Measurements from ENCODE around the gene DDX4.
A peak's percentile ranks its signal among the peaks of the same experiment; 100 is the strongest.

Gene DDX4

DNA sequence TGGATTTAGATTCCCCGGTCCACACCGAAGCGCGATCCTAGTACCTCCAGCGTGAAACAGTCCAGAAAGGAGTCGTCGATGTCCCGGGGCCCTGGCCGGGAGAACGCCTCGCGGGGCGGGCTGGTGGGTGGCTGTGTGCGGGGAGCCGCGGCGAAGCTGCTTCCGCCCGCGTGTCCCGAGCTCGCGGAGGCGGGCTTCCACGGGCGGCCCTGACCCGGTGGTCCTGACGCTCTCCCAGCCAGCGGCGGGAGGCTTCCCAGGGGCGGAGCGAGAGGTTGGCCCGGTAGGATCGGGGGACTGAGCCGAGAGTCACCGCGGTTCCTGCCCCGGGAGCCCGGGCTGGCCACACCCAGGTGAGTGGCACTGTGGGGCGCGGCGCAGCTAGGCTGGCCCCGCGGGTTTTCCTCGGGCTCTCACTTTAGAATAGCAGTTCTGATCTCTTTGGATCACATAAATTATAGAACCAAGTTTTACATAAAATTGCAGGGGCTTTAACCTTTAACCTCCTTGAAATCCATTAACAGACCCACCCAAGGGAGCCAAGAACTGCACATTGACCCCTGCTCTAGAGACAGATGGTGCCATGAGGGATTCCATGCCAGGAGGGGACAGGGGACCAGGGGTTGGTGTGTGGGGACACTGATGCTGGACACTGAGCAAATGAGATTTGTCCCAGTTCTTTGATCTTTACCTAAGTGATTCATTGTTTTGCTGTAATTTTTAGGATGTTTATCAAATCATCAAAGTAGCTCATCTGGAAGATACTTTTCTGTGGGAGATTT lies 84.1 kb downstream of the DDX4 start:
- no peak for DNase-seq (ENCODE audit: low spot score)

DNA sequence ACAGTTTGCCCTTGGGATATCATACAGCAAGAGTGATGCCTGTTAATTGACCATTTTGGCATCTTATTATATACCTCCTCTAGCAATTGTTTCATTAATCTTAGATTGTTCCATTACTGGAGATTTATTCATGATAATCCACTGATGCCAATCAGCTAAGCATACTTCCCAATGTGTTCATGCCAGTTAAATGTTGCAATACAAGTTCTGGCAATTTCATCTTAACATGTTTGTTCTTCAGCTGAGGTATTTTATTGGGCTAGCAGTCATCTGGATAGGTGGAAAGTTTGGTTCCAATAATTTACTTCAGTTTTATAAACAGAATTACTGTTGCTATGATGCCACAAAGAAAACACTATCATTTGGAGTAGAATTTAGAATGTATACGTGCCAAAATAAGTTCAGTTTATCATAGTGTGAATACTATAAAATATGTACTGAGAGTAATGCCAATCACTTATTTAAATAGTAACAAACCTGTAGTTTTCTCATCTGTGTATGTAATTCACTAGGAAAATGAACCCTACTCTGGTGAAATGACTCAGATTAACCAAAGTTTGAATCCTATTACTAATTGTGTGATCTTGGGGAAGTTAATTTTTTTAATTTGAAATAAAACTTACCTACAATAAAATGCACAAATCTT lies 85.4 kb downstream of the DDX4 start:
- no peak for DNase-seq (ENCODE audit: low spot score)

- DNase-seq (ENCODE audit: low spot score), result no peak
These were observed 92.1 kb downstream of the DDX4 start for GRCh38 chr5:55829956-55830355.

GRCh38 chr5:55832446-55832845 lies 94.6 kb downstream of the DDX4 start:
- DNase-seq (ENCODE audit: low spot score), result no peak

DNA sequence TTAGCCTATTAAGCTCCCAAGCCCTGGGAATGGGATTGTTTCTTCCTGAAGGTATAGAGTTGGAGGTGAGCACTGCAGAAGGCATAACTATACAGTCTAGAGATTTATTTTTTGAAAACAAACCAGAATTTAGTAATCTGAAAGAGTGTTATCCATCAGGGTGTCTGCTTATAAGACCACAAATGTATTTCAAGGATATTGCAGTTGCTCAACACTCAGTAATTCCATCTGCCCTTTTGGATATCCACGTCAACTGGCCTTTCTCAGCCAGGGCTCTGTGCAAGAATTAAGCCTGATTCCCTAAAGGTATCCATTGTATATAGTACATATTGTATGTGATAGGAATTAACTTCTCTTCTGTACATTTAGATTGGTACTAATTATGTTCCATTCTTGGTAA lies 98.3 kb downstream of the DDX4 start:
- DNase-seq (ENCODE audit: low spot score), result no peak

DNA sequence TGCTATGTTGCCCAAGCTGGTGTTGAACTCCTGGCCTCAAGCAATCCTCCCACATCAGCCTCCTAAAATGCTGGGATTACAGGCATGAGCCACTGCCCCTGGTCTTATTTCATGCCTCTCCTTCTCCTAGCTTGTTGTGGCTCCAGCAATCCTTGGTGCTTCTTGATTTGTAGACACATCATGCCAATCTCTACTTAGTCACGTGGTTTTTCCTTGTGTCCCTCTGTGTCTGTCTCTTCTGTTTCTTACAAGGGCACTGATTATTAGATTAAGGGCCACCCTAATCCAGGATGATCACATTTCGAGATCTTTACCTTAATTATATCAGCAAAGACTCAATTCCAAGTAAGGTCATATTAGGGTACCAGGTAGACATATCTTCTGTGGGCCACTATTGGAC lies 104.1 kb downstream of the DDX4 start:
- DNase-seq (ENCODE audit: low spot score), result no peak

- no peak for DNase-seq (ENCODE audit: low spot score)
These were observed 110.0 kb downstream of the DDX4 start for GRCh38 chr5:55847837-55848236.

GRCh38 chr5:55848783-55849182 lies 110.9 kb downstream of the DDX4 start:
- DNase-seq (ENCODE audit: low spot score), result no peak

DNA sequence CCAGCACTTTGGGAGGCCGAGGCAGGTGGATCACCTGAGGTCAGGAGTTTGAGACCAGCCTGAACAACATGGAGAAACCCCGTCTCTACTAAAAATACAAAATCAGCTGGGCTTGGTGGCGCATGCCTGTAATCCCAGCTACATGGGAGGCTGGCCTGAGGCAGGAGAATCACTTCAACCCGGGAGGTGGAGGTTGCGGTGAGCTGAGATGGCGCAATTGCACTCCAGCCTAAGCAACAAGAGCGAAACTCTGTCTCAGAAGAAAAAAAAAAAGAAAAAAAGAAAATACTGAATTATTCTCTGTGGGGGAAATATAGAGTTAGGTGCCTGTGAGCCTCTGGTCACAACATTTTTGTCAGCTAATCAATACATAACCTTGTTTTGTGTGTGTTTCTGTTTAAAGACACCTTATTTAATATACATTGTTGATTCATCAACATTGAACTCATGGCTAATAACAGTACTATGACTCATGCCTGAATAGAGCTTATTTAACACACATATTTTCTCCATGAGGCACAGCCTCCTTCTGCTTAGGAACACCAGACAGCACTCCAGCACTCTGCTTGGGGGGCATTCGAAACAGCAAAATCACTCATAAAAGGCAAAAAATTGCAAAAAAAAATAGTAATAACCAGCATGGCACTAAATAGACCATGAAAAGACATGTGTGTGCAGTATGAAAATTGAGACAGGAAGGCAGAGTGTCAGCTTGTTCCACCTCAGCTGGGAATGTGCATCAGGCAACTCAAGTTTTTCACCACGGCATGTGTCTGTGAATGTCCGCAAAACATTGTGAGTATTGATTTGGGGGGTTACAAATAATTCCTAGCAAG lies 113.2 kb downstream of the DDX4 start, which contains the start of gene IL31RA:
Gene IL31RA (plus strand): TSS at position 519 of the 836 bp plus-strand sequence. CDS start 214 bp downstream, at position 733.
- peak; percentile 65 for DNase-seq (ENCODE audit: low spot score)

DNA sequence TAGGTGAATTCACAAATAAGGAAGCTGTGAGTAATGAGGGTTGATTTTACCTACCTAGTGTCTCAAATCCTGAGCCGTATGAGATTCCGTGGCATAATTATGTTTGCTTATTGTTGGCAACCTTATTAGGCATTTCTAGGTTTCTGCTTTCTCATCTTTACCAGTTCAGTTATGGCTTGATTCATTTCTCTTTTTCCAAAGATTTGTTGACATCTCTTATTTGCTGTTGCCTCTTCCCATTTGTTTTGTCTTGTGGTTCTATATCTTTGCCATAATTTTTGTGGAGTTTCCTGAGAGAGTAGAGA lies 113.8 kb downstream of the DDX4 start:
- no peak for DNase-seq (ENCODE audit: low spot score)

- no peak for DNase-seq (ENCODE audit: low spot score)
These were observed 114.6 kb downstream of the DDX4 start for GRCh38 chr5:55852503-55852902.

GRCh38 chr5:55853041-55853670 lies 115.3 kb downstream of the DDX4 start:
- DNase-seq (ENCODE audit: low spot score), result no peak

DNA sequence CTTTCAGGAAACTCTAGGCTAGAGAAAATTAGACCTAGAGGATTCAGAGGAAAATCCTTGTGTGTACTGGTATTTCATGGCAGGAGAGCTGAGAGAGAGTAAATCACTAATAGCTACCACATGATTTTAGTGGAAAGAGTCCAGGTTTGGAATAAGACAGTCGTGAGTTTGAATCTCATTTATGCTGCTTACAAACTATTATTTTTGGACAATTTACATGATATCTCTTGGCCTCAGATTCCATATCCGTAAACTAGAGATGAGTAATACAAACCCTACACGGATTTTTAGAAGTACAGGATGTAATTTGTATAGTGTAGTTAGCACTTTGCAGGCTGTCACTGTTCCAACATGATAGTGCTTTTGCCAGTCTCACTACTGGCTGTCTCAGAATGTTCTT lies 116.0 kb downstream of the DDX4 start:
- no peak for DNase-seq (ENCODE audit: low spot score)

GRCh38 chr5:55855509-55855908 lies 117.6 kb downstream of the DDX4 start:
- DNase-seq (ENCODE audit: low spot score), result peak; percentile 64

- no peak for DNase-seq (ENCODE audit: low spot score)
These were observed 118.8 kb downstream of the DDX4 start for GRCh38 chr5:55856516-55857246.

GRCh38 chr5:55857247-55857640 lies 119.4 kb downstream of the DDX4 start:
- DNase-seq (ENCODE audit: low spot score), result no peak

GRCh38 chr5:55858104-55858503 lies 120.2 kb downstream of the DDX4 start:
- no peak for DNase-seq (ENCODE audit: low spot score)

DNA sequence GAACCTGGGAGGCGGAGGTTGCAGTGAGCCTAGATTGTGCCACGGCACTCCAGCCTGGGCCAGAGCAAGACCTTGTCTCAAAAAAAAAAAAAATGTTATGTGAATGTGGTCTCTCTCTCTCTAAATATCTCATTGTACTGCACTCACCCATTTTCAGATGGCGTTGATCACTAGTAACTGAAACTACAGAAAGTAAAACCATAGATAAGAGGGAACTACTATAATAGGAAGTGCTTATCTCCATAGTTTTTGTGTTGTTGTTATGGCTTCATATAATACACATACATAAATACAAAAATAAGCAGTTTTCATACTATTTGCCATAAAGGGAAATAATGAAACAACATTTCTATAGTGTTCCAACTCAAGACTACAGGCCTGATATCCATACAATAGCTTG lies 122.4 kb downstream of the DDX4 start:
- no peak for DNase-seq (ENCODE audit: low spot score)

DNA sequence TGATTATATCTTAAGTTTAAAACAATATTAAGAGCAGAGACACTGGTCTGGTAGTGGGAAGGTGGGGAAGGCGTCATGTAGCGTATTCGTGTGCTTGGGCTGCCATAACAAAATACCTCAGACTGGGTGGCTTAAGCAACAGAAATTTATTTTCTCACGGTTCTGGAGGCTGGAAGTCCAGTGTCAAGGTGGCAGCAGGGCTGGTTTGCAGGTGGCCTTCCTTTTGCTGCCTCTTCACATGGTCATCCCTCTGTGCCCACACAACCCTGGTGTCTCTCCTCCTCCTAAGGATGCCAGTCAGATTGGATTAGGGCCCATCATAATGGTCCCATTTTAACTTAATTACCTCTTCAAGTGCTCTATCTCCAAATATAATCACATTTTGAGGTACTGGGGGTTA lies 122.8 kb downstream of the DDX4 start:
- DNase-seq (ENCODE audit: low spot score), result no peak

DNA sequence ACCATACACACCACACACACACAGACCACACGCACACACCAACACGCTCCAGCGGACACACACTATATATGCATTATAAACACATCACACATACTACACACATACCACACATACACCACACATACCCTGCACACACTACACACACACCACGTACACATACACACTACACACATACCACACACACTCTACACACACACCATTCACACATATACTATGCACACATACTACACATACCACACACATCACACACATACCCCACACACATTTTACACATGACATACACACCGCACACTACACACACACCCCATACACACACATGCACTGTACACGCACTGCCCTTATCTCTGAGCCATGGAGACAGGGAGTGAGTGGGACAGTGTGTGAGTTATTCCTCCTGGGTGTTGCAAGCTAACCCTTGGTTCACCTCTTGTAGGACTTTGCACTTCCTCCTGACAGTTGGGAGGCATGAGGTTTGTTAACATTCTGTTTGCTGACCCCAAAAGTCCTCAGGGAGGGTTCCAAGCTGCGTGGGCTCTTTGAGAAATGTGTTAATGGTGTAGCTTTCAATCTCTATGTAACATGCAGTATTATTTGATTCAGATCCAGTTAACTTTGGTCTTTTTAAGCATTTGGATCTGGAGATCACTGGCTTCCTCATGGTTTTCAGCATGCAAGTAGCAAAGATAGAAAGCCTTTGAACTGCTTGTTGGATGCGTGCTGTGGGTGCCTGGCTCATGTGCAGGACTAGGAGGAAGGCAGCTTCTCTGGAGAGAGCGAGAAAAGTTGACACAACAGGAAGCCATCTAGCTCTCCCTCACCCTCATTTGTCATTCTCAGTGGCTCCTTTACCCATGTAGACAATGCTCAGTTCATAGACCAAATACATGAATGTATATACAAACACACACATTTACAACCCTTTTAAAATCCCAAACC lies 127.0 kb downstream of the DDX4 start:
- no peak for DNase-seq (ENCODE audit: low spot score)

DNA sequence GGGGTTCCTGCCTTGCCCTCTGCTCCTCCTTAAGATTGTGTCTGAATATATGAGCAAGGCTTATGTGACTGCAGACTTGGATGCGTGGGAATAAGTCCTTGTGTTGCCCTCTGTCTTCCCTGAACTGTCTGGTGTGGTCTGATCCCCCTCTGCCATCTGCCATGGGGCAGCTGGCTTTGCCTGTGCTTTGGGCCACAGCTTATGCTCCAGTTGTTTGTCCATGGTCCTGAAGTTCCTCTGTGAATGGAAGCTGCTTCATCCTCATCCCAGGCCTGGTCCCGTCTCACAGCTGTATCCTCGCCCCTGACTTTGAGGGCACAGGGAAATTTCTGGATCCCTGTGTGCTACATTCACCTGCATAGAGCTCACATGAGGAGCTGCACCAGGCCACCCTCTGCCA lies 128.0 kb downstream of the DDX4 start:
- no peak for DNase-seq (ENCODE audit: low spot score)
